SW 1271 (cell line): Measurements from ENCODE around the gene SLC2A3.
"Not testable (repeated sequence)": the region's sequence is repeated elsewhere in the genome, so short reads cannot be mapped to it uniquely, and the experiment has no call there.

Experiments used
- DNase-seq, 2 experiments: peaks; one replicate each; lab custom pipeline; 2025; lab: John Stamatoyannopoulos, UW

Gene SLC2A3

GRCh38 chr12:7935590-7936581, at the start of gene SLC2A3:
TSS of gene SLC2A3 (minus strand) at chr12:7936187. CDS start at chr12:7936034, 153 bp downstream.
- DNase-seq = peak; percentile 80 to 94

GRCh38 chr12:7984900-7985299, 48.9 kb upstream of the SLC2A3 start:
- no peak for DNase-seq

DNA sequence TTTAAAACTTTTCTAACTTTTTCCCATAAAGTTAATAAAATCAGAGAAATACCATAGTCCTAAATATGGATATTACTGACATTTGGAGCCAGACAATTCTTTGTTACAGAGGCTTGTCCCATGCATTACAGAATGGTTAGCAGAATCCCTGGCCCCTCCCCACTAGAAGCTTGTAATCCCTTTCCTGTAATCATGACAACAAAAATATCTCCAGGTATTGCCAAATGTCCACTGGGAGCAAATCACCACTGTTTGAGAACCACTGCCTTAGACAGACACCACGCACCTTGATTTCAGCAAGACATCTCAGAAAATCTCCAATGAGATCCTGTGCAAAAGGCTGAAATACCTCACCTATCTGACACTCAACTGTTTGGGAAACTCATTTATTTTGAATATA, 47.5 kb upstream of the SLC2A3 start:
- not testable (repeated sequence) for DNase-seq

GRCh38 chr12:7983019-7983418, 47.0 kb upstream of the SLC2A3 start:
- not testable (repeated sequence) for DNase-seq

DNA sequence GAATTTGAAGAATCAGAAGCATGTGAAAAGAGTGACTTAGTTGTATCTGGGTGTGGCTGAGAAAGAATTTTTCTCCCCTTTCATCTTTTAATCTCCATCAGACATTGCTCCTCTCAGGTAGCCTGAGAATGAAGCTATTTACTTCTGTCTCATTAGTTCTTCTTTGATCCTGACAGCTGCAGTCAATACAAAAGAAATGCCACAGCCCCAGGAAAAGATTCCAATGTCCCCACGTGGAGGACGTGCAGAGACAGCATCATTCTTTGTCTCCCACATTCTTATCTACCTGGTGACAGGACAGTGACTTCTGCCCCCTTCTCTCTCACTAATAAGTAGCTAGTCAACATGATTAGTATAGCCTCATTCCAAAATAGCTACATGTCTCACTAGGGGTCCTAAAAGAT, 46.3 kb upstream of the SLC2A3 start:
- not testable (repeated sequence) for DNase-seq

DNA sequence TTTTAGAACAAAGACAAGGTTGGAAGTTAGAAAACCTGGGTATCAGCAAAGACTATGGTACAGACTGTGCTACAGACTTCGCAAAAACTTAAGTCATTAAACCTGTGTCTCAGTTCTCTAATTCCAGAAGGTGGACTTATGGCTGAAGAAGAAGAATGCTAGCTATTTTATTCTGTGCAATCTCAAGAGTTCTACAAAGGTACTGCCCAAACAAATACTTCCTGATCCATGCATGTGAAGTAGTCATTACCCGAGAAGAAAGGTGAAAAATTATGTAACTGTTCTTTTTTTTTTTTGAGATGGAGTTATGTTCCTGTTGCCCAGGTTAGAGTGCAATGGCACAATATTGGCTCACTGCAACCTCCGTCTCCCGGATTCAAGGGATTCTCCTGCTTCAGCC, 45.5 kb upstream of the SLC2A3 start:
- DNase-seq = no peak

DNA sequence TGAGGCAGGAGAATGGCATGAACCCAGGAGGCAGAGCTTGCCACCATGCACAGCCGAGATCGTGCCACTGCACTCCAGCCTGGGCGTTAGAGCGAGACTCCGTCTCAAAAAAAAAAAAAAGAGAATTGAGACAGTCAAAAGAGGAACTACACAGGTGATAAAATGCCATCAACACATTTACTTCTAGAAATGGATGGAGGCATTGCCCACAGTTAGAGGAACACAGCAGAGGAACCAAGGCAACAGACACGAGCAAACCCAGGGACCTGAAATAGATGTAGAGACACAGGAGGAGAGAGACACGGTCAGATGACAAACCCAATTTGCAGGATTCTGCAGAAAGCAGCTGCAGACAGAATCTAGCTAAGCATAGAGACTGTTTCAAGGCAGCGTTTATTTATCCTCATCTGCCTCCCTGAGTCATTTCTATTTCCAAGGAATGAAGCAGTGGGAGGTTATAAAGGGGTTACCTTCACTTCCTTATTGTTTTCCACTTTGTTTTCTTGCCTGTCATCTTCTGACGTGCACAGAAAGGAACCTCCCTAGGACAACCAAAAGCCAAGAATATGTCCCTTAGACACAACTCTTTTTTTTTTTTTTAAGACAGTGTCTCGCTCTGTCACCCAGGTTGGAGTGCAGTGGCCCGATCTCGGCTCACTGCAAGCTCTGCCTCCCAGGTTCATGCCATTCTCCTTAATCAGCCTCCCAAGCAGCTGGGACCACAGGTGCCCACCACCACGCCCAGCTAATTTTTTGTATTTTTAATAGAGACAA, 41.6 kb upstream of the SLC2A3 start:
- not testable (repeated sequence) for DNase-seq

DNA sequence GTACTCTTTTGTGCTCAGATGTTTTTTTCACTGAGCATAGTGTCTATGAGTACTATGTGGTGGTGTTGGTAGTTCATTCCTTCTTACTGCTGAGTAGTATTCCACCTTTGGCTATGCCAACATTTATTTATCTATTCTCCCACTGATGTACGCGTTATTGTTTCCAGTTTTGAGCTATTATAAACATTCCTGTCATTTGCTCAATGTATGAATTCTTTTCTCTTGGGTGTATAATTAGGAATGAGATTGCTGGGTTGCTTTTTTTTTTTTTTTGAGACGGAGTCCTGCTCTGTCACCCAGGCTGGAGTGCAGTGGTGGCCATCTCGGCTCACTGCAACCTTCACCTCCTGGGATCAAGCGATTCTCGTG, 37.5 kb upstream of the SLC2A3 start:
- DNase-seq = no peak

GRCh38 chr12:7972734-7973456, 36.9 kb upstream of the SLC2A3 start:
- no peak for DNase-seq

DNA sequence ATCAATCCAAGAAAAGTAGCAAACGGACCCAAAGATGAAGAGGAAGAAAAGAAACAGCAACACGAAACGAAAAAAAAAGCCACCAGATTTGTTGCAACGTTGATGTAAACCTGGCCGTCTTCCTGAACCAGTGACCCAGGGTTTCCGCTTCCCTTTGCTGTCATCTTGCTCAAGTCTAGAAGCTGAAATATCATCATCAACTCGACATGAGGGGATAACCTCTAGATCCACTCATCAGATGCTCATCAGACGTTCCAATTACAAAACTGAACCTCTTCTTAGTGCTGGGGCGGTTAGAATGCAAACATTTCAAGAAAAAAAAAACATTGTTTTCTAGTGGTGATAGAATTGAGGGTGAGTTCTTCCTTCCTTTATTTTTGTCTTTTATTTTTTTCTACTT, 36.3 kb upstream of the SLC2A3 start:
- DNase-seq = not testable (repeated sequence)

DNA sequence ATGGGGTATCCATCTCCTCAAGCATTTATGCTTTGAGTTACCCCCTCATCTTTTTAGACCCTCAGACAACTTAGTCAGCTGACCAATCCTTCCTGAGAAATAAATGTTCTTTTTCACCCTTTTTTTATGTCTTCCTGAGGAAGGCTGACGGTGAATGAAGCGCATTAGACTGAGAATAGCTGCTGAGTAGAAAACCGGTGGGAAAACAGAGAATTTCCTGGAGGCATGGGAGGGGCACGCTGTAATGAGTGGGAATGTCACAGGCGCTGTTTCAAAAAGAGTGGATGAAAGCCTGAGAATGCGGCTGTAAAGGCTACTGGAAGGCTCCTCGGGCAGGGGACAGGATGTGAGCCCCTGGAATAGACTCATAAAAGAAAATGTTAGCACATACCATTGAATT, 35.8 kb upstream of the SLC2A3 start:
- not testable (repeated sequence) for DNase-seq

DNA sequence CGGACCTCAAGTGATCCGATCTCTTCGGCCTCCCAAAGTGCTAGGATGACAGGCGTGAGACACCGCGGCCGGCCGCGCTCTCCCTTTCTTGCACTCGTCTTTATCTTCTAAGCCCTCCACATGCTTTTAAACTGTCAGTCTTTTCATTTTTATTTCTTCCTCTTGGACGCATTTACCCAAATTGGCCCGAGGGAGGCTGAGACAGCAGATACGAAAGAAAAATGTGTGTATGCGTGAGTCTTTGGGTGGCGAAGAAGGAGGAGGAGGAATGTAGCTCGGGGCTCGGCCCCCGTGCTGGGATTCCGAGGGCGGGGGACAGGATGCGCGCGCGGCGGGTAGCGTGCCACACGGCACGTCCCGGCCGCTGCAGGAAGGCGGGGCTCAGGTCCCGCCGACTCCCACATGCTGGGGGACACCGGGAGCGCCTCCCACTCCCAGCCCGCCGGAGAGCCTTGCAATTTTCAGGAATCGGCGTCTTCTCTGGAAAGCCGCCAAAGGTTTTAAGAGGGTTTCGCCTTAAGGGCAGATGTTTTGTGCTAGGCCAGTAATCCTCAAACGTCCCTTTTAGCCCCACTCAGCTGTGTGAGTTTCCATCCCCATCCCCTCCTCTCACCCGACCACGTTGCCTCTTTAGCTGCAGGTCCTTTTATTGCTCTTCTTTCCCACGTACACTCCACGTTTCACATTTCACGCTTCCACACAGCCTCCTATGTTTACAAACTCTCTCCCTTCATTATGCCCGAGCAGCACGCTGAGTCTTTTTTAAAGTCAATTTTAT, 34.7 kb upstream of the SLC2A3 start:
- DNase-seq = peak; percentile 79 to 93

- DNase-seq = no peak
Observed at GRCh38 chr12:7966563-7966962, 30.6 kb upstream of the SLC2A3 start.

DNA sequence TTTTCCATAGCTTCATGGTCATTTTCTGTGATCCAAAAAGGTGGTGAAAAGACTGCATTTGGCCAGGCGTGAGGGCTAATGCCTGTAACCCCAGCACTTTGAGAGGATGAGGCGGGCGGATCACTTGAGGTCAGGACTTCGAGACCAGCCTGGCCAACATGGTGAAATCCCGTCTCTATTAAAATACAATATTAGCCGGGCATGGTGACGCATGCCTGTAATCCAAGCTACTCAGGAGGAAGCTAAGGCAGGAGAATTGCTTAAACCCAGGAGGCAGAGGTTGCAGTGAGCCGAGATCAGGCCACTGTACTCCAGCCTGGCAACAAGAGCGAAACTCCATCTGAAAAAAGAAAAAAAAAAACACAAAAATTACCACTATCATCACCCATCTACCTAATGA, 28.7 kb upstream of the SLC2A3 start:
- DNase-seq = not testable (repeated sequence)

DNA sequence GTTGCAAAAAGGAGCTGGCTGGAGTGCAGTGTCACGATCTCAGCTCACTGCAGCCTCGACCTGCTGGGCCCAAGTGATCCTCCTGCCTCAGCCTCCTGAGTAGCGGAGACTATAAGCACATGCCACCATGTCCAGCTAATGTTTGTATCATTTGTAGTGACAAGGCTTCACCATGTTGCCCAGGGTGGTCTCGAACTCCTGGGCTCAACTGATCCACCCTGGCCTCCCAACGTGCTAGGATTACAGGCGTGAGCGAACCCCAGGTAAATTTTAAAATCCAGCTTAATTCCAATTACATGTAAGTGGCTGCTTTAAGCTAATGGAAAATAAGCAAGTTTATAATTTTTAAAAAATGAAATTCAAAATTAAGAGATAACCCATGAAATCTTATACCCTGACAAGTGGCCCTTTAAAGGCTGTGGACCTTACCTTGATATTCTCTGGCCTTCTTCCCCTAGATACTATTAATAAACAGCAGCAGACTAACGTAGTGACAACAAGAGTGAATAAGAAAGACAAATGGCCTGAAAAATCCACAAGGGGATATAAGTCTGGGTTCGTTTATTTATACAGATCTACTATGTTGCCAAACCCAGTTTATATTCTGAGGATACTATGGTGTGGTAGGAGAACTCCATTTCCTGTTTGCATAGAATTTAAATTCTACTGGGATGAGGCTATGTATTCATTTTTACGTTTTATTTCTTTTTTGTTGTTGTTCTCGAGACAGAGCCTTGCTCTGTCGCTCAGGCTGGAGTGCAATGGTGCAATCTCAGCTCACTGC, 25.6 kb upstream of the SLC2A3 start:
- no peak for DNase-seq

GRCh38 chr12:7959701-7960121, 23.7 kb upstream of the SLC2A3 start:
- no peak for DNase-seq

DNA sequence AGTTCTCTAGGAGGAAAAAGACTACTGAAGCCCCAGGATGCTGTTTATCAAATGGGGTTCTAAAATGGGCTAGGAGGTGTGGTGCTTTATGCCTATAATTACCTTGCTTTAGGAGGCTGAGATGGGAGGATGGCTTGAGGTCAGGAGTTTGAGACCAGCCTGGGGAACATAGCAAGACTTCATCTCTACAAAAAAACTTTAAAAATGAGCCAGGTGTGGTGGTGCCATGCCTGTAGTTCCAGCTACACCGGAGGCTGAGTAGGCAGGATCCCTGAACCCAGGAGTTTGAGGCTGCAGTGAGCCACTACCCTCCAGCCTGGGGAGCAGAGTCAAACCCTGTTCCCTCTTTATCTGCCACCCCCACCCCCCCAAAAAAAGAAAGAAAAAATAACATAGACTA, 23.3 kb upstream of the SLC2A3 start:
- no peak for DNase-seq

- not testable (repeated sequence) for DNase-seq
Observed at GRCh38 chr12:7954877-7955276, 18.9 kb upstream of the SLC2A3 start.

DNA sequence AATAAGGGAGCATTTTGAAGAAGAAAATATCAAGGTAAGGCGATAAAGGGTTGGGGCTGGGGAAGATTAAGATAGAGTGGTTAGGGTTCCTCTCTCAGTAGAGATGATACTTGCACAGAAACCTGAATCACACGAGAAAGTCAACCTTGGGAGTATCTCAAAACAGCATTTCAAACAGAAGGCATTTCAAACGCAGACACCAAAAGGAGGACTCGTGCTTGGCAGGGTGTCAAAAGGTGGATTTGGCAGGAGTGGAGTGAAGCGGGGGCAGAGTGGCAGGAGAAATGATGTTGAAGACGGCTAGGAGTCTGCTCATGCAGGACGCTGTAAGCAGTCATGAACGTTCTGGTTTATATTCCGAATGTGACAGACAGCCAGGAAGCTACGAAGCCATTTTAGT, 18.4 kb upstream of the SLC2A3 start:
- not testable (repeated sequence) for DNase-seq

DNA sequence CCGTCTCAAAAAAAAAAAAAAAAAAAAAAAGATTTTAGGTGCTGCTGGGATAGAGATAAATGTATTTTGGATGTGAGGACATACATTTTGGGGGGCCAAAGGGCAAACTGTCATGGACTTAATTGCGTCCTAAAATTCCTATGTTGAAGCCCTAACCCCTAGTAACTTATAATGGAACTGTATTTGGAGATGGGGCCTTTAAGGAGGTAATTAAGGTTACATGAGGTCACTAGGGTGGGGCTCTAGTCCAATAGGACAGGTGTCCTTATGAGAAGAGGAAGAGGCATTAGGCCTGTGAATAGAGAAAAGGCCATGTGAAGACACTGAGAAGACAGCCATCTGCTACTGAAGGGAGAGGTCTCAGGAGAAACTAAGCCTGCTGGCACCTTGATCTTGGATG, 17.9 kb upstream of the SLC2A3 start:
- DNase-seq = not testable (repeated sequence)

DNA sequence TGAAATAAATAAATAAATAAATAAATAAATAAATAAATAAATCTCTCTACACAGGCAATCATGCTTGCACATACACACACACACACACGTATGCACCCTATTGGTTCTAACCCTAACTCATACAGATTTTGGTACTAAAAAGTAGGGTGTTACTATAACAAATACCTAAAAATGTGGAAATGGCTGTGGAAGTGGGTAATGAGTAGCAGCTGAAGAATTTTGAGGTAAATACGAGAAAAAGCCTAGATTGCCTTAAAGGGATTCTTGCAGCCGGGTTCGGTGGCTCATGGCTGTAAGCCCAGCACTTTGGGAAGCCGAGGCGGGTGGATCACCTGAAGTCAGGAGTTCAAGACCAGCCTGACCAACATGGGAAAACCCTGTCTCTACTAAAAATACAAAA, 15.7 kb upstream of the SLC2A3 start:
- DNase-seq = no peak
